ENCODE results near the gene NOTUM.

- no peak for TF ChIP-seq CTCF (IDR thresholded peaks at IDR 0.05; ENCODE audit: borderline replicate concordance, extremely low read depth, low read length, poor library complexity, severe bottlenecking)
- no peak for TF ChIP-seq EZH2 (IDR thresholded peaks at IDR 0.05; ENCODE audit: borderline replicate concordance, low read depth, low read length, severe bottlenecking)
Measured at GRCh38 chr17:81976332-81977210, 15.6 kb upstream of the NOTUM start.

Data from DND-41 (cell line).